PC-9 (cell line): Measurements from ENCODE around the gene MYLK. TPM values are rescaled to one million over a fixed set of nuclear protein-coding genes. Genes with fewer than 3 reads are reported as not detected.

ENCODE experiments used
- BruUV-seq: library from RNA; stranded (reverse); fragments of 400-500 nt; replicated peaks from 2 replicates; lab custom pipeline; 2021; lab: Mats Ljungman, UMichigan
- CTCF ChIA-PET: fragments of 300-600 bp; sonication (Branson Sonifier 250); formaldehyde crosslinking; loops from one replicate; lab custom pipeline; 2022; ENCODE audit warnings: antibody characterized with exemption; lab: Charles Lee
- POLR2A ChIA-PET: fragments of 300-600 bp; sonication (Branson Sonifier 250); formaldehyde crosslinking; loops from one replicate; lab custom pipeline; 2022; ENCODE audit warnings: antibody characterized with exemption; ENCODE audit not compliant: unreplicated experiment; lab: Charles Lee
- DNase-seq, 2 experiments: peaks; one replicate each; pipeline versions ENCODE4 v3.0.0 to v3.0.0-alpha.2; 2015 to 2022; ENCODE audit warnings: mixed read lengths in 1 of 2
- H2AFZ ChIP-seq: fragments of 200-600 bp; sonication (generic); 2 replicates; pipeline ENCODE4 v1.8.1; 2017; ENCODE audit warnings: antibody characterized with exemption
- H3F3A ChIP-seq: fragments of 200-600 bp; sonication (generic); 2 replicates; pipeline ENCODE4 v1.8.1; 2017; ENCODE audit warnings: antibody characterized with exemption, mild to moderate bottlenecking, low read depth; ENCODE audit not compliant: insufficient read depth
- H3K27ac ChIP-seq: fragments of 200-600 bp; sonication (generic); 2 replicates; pipeline ENCODE4 v1.6.1; 2016; ENCODE audit warnings: mixed run types
- H3K27me3 ChIP-seq: fragments of 200-600 bp; sonication (generic); 2 replicates; pipeline ENCODE4 v1.6.1; 2016; ENCODE audit warnings: low read depth, mixed run types; ENCODE audit not compliant: insufficient read depth
- H3K36me3 ChIP-seq: fragments of 200-600 bp; sonication (generic); 2 replicates; pipeline ENCODE4 v1.6.1; 2016; ENCODE audit warnings: low read depth, mixed run types
- H3K4me1 ChIP-seq: fragments of 200-600 bp; sonication (generic); replicated peaks from 2 replicates; pipeline ENCODE4 v1.6.1; 2016; ENCODE audit warnings: mixed run types; ENCODE audit not compliant: insufficient read depth
- H3K4me2 ChIP-seq: fragments of 200-600 bp; sonication (generic); 2 replicates; pipeline ENCODE4 v1.6.1; 2017; ENCODE audit warnings: mixed run types
- H3K4me3 ChIP-seq: fragments of 200-600 bp; sonication (generic); 2 replicates; pipeline ENCODE4 v1.6.1; 2016; ENCODE audit warnings: mixed run types
- H3K79me2 ChIP-seq: fragments of 200-600 bp; sonication (generic); 2 replicates; pipeline ENCODE4 v1.6.1; 2017; ENCODE audit warnings: low read depth, mixed run types
- H3K9me2 ChIP-seq: fragments of 200-600 bp; sonication (generic); 2 replicates; pipeline ENCODE4 v1.8.1; 2017; ENCODE audit warnings: mild to moderate bottlenecking; ENCODE audit not compliant: insufficient read depth
- H3K9me3 ChIP-seq: fragments of 200-600 bp; sonication (generic); 2 replicates; pipeline ENCODE4 v1.8.1; 2016; ENCODE audit warnings: low read depth; ENCODE audit not compliant: insufficient read depth
- H4K20me1 ChIP-seq: fragments of 200-600 bp; sonication (generic); 2 replicates; pipeline ENCODE4 v1.8.1; 2017; ENCODE audit not compliant: insufficient read depth
- EZH2 ChIP-seq: fragments of 200-600 bp; sonication (generic); IDR thresholded peaks from 2 replicates; pipeline ENCODE4 v1.8.0; 2017; ENCODE audit warnings: antibody characterized with exemption, low read depth
- intact Hi-C: fragments of 100-400 bp; cut with micrococcal nuclease; formaldehyde crosslinking; loops from one replicate; pipeline ENCODE4 v1.10.0; 2022; ENCODE audit not compliant: unreplicated experiment
- total RNA-seq: library from RNA; stranded (reverse); gene quantifications from 2 replicates; pipeline ENCODE4 v1.2.3, GENCODE V29; 2021
- TF ChIP-seq, protein P1 (sequence below): fragments of 200-600 bp; sonication (generic); conservative IDR thresholded peaks from 2 replicates; pipeline ENCODE4 v1.6.1; 2017; ENCODE audit warnings: mixed run types, antibody characterized with exemption, mild to moderate bottlenecking, moderate library complexity

The MYLK gene
- total RNA-seq, 1 experiment from 2014 or later: 0.72 TPM

DNA sequence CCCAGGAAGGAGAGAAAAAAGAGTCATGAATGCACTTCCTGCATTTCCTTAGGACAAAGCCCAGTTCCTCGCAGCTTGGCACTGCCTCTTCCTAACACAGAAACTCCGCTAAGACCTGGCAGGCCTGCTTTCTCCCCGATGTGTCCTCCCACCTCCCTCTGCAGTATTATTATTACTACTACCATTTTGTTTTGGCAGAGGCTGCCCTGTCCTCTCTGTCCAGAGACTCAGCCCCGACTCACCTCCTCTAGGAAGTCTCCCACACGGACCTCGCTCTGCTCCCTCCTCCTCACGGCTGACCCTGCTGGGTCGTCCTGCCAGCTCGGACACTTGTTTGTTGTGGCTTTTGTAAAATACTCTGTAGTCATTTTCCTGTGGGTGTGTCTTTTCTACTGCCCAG, 192.1 kb downstream of the MYLK start:
- no peak for DNase-seq
- no TSS peak for BruUV-seq
- intact Hi-C loops: no loop called here
- H3K27ac ChIP-seq: no peak overlapping the region
- no peaks in the 10 kb centered on the region for H3K27me3 ChIP-seq
- no peaks in the 10 kb centered on the region for H4K20me1 ChIP-seq
- no peaks in the 10 kb centered on the region for H3K79me2 ChIP-seq
- peaks cover 15% of the 10 kb centered on the region for H3K4me1 ChIP-seq
- H3K4me3 ChIP-seq: no peak overlapping the region
- no peaks in the 10 kb centered on the region for H3F3A ChIP-seq
- POLR2A ChIA-PET: no interaction called here
- no peaks in the 10 kb centered on the region for H3K36me3 ChIP-seq
- H3K4me2 ChIP-seq: no peak overlapping the region
- TF ChIP-seq, protein P1, sequence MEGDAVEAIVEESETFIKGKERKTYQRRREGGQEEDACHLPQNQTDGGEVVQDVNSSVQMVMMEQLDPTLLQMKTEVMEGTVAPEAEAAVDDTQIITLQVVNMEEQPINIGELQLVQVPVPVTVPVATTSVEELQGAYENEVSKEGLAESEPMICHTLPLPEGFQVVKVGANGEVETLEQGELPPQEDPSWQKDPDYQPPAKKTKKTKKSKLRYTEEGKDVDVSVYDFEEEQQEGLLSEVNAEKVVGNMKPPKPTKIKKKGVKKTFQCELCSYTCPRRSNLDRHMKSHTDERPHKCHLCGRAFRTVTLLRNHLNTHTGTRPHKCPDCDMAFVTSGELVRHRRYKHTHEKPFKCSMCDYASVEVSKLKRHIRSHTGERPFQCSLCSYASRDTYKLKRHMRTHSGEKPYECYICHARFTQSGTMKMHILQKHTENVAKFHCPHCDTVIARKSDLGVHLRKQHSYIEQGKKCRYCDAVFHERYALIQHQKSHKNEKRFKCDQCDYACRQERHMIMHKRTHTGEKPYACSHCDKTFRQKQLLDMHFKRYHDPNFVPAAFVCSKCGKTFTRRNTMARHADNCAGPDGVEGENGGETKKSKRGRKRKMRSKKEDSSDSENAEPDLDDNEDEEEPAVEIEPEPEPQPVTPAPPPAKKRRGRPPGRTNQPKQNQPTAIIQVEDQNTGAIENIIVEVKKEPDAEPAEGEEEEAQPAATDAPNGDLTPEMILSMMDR: no peak
- no peak for TF ChIP-seq EZH2
- CTCF ChIA-PET: no interaction called here
- H3K9me3 ChIP-seq: no peaks in the 10 kb centered on the region
- H3K9me2 ChIP-seq: no peaks in the 10 kb centered on the region
- H2AFZ ChIP-seq: no peak overlapping the region

DNA sequence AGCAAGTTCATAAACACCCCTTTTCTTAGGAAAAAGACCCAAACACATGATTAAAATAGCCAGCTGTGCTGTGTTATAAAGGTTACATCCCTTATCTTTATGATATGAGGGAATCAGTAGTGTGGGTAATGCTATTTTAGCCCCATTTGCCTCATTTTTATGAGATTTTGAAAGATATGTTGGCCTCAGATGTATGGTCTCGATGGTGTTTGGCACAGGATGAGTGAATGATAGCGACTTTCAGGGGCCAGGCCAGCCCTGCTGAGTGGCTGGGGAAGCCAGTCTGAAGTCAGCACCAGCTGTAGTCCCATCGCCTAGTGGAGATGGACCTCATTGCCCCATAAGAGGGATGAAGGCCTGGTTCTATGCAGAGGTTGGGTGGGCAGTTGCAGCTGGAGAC, 194.3 kb downstream of the MYLK start:
- H3K79me2 ChIP-seq: no peaks in the 10 kb centered on the region
- no peaks in the 10 kb centered on the region for H3K36me3 ChIP-seq
- H3K27me3 ChIP-seq: no peaks in the 10 kb centered on the region
- DNase-seq: no peak
- no peaks in the 10 kb centered on the region for H3F3A ChIP-seq
- no peak for TF ChIP-seq EZH2
- TF ChIP-seq, protein P1: no peak
- ChIA-PET POLR2A (no interaction called here), CTCF (no interaction called here)
- no peak overlapping the region for H3K4me3 ChIP-seq
- H3K27ac ChIP-seq: no peak overlapping the region
- H3K9me3 ChIP-seq: no peaks in the 10 kb centered on the region
- H3K4me2 ChIP-seq: no peak overlapping the region
- H2AFZ ChIP-seq: no peak overlapping the region
- intact Hi-C loops: no loop called here
- peaks cover 15% of the 10 kb centered on the region for H3K4me1 ChIP-seq
- BruUV-seq: no TSS peak
- H3K9me2 ChIP-seq: no peaks in the 10 kb centered on the region
- no peaks in the 10 kb centered on the region for H4K20me1 ChIP-seq

DNA sequence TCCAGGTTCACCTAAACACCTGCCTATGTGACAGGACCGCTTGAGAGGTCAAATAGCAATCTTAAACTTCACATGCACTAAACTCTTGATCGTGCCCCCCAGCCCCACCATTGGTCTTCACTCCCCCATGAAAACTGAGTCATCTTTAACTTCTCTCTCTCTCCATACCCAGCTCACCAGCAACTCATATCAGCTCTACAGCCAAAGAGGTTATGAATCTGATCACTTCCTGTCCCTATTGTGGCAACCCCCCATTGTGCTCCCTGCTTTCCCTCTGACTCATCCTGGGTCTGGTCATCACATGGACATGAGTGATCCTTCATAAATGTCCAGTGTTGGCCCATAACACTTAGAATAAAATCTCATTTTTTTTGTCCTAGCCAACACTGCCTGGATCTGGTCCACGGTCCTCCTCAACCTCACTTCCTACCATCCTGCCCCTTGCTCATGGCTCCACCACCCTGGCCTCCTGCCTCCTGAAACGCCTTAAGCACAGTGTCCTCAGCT, 195.8 kb downstream of the MYLK start:
- intact Hi-C loops: no loop called here
- no peaks in the 10 kb centered on the region for H3K27me3 ChIP-seq
- H3K27ac ChIP-seq: 0 out of 2 replicates have a peak overlapping the region, but pooled peaks have one; percentile 27
- no peak overlapping the region for H2AFZ ChIP-seq
- CTCF ChIA-PET: no interaction called here
- peak overlapping the region; percentile 54; the same call in 1 of the 2 replicates for H3K4me2 ChIP-seq
- H3K4me1 ChIP-seq: peaks cover 15% of the 10 kb centered on the region
- no peaks in the 10 kb centered on the region for H3F3A ChIP-seq
- DNase-seq: peak; percentile 29 to 80
- no peaks in the 10 kb centered on the region for H4K20me1 ChIP-seq
- no peak for TF ChIP-seq EZH2
- TF ChIP-seq, protein P1: no peak
- no TSS peak for BruUV-seq
- no peaks in the 10 kb centered on the region for H3K9me2 ChIP-seq
- H3K4me3 ChIP-seq: no peak overlapping the region
- POLR2A ChIA-PET: interaction anchor here (0.6 kb wide), 1 partner anchor 112 kb away, joined by 11 read pairs; no protein-coding TSS in a partner anchor
- no peaks in the 10 kb centered on the region for H3K36me3 ChIP-seq
- H3K9me3 ChIP-seq: no peaks in the 10 kb centered on the region
- H3K79me2 ChIP-seq: no peaks in the 10 kb centered on the region
